ENCODE results near the gene SIGLEC14. TPM values are rescaled to one million over a fixed set of nuclear protein-coding genes. Genes with fewer than 3 reads are reported as not detected.
"Not testable (repeated sequence)": the region's sequence is repeated elsewhere in the genome, so short reads cannot be mapped to it uniquely, and the experiment has no call there.

Gene SIGLEC14, protein sequence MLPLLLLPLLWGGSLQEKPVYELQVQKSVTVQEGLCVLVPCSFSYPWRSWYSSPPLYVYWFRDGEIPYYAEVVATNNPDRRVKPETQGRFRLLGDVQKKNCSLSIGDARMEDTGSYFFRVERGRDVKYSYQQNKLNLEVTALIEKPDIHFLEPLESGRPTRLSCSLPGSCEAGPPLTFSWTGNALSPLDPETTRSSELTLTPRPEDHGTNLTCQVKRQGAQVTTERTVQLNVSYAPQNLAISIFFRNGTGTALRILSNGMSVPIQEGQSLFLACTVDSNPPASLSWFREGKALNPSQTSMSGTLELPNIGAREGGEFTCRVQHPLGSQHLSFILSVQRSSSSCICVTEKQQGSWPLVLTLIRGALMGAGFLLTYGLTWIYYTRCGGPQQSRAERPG
- total RNA-seq = 10 to 100 TPM in 1 of 4 donors, under 1 TPM in 1, not detected in 2; 0.95 to 12.4 TPM

DNA sequence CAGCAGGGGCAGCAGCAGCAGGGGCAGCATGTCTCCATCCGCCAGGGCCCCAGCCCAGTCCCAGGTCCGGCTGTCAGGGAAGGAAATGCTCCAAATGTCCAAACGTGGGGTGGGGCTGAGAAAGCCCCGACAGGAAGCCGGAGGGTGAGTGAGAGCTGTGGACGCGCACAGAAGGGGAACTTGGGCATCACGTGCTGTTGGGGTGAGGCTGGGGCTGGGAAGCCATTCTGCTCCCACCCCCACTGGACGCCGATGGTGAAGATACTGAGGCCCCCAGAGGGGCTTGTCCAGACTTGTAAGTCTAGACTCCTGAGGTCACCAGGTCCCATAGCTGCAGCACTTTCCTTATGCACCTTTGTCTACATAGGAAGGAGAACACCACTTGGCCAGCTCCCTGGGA is at the start of gene SIGLEC14:
SIGLEC14 (minus strand) TSS at position 96 of the 400 bp plus-strand sequence; CDS start at position 30, 66 bp downstream.
- Histone ChIP-seq H3K27ac (peak within 1 kb of the TSS in 2 of 4 donors; percentile 45 to 67), H3K4me3 (peak within 1 kb of the TSS in 2 of 4 donors; percentile 24 to 29)
- H3K4me1 ChIP-seq, H3K27me3 ChIP-seq, H3K36me3 ChIP-seq, DNase-seq, H3K9me3 ChIP-seq: not testable (repeated sequence)

DNA sequence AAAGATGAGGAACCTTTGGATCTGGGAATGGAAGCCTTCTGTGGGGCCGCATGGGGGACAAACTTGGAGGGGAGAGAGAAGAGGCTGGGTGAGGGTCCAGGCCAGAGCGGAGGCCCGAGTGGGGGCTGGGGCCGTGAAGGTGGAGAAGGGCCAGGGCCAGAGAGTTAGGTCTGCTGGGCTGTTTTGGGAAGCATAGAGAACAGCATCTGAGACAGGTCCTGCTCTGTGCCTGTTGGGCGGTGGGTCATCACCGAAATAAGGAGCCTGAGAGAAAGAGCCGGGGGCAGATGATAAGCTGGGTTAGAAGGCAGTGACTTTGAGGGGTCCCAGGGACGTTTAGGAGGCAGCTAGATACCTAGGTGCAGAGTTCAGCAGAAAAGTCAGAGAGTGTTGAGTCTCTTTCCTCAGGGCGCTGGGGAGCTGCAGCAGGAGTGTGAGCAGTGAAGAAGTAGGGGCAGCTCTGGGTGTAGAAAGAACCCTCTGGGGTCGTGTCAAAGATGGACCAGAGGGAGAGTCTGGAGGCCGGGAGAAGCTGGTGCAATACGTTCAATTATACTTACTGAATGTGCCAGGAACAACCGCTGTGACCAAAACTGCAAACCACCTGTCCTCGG is 49.2 kb upstream of the SIGLEC14 start:
- peak in 1 of 3 donors; percentile 18 for DNase-seq

DNA sequence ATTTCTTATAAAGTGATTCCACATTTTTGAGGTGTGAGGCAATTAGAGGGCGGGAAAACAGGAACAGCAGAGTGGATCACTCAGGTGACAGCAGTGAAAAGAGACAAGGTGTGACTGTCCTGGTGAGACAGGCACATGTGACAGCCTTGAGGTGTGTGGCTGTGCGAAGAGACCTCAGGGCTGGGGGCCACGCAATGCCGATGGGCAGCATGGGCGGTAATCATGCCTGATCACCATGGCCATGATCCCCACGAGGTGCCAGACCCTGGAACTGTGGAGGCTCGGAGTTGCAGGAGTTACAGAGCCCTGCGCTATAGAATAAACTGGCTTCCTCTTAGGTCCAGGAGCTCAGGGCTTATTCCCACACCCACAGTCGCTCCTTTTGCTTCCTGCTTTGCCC is 48.5 kb upstream of the SIGLEC14 start:
- H3K4me3 ChIP-seq = no peak overlapping the region
- H3K36me3 ChIP-seq = peaks cover 0 to 4% (median 0%) of the 10 kb centered on the region in 3 donors
- H3K27ac ChIP-seq = no peak overlapping the region
- no peak for TF ChIP-seq POLR2A (IDR thresholded peaks at IDR 0.05)
- TF ChIP-seq, protein P1, sequence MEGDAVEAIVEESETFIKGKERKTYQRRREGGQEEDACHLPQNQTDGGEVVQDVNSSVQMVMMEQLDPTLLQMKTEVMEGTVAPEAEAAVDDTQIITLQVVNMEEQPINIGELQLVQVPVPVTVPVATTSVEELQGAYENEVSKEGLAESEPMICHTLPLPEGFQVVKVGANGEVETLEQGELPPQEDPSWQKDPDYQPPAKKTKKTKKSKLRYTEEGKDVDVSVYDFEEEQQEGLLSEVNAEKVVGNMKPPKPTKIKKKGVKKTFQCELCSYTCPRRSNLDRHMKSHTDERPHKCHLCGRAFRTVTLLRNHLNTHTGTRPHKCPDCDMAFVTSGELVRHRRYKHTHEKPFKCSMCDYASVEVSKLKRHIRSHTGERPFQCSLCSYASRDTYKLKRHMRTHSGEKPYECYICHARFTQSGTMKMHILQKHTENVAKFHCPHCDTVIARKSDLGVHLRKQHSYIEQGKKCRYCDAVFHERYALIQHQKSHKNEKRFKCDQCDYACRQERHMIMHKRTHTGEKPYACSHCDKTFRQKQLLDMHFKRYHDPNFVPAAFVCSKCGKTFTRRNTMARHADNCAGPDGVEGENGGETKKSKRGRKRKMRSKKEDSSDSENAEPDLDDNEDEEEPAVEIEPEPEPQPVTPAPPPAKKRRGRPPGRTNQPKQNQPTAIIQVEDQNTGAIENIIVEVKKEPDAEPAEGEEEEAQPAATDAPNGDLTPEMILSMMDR (IDR thresholded peaks at IDR 0.05) = no peak
- DNase-seq = peak in 1 of 3 donors; percentile 24
- no peaks in the 10 kb centered on the region for H3K27me3 ChIP-seq
- peaks cover 0 to 13% (median 3%) of the 10 kb centered on the region in 4 donors for H3K4me1 ChIP-seq
- no peaks in the 10 kb centered on the region for H3K9me3 ChIP-seq

More for the DNA sequence above, 49.2 kb upstream of the SIGLEC14 start:
- H3K27me3 ChIP-seq = no peaks in the 10 kb centered on the region
- no peak overlapping the region for H3K4me3 ChIP-seq
- H3K4me1 ChIP-seq = peaks cover 0 to 13% (median 0%) of the 10 kb centered on the region in 4 donors
- H3K9me3 ChIP-seq = no peaks in the 10 kb centered on the region
- H3K27ac ChIP-seq = no peak overlapping the region
- peaks cover 0 to 4% (median 0%) of the 10 kb centered on the region in 3 donors for H3K36me3 ChIP-seq
- TF ChIP-seq, protein P1 (IDR thresholded peaks at IDR 0.05) = no peak
- TF ChIP-seq POLR2A (IDR thresholded peaks at IDR 0.05) = no peak

DNA sequence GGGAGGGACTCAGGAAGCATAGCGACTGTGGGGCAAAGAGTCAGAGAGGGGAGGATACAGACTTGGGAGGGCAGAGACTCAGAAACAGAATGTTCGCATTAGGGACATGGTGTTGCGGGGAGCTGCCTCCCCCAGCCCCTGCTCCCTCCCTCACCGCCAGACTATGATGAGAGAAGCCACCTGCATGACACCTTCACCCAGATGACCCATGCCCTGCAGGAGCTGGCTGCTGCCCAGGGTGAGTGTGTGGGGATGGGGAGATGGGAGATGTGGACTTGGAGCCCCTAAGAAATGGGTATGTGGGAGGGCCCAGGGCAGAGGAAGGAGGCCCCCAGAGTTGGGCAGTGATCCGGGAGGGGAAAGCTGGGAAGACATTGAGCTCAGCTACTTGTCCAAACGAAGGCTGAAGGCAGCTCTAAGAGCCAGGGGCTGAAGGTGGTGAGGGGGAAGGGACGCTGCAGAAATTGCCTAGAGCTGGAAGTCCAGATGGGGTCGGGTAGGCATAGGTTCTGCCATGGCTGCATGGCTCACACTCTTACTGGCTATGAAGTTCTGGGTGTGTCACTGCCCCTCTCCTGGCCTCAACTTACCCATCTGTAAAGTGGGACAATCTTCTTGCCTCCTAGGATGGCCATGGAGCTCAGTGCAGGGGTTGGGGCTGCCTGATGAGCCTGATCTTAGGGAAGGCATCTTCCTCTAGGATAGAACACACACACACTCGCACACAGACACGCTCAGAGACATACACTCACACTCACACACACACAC is 47.9 kb upstream of the SIGLEC14 start:
- H3K9me3 ChIP-seq = no peaks in the 10 kb centered on the region
- H3K4me1 ChIP-seq = peaks cover 0 to 13% (median 6%) of the 10 kb centered on the region in 4 donors
- DNase-seq = peak in 1 of 3 donors; percentile 14
- H3K4me3 ChIP-seq = no peak overlapping the region
- H3K27ac ChIP-seq = no peak overlapping the region
- peaks cover 0 to 4% (median 0%) of the 10 kb centered on the region in 3 donors for H3K36me3 ChIP-seq
- TF ChIP-seq, protein P1 (IDR thresholded peaks at IDR 0.05) = no peak
- no peak for TF ChIP-seq POLR2A (IDR thresholded peaks at IDR 0.05)
- H3K27me3 ChIP-seq = no peaks in the 10 kb centered on the region

DNA sequence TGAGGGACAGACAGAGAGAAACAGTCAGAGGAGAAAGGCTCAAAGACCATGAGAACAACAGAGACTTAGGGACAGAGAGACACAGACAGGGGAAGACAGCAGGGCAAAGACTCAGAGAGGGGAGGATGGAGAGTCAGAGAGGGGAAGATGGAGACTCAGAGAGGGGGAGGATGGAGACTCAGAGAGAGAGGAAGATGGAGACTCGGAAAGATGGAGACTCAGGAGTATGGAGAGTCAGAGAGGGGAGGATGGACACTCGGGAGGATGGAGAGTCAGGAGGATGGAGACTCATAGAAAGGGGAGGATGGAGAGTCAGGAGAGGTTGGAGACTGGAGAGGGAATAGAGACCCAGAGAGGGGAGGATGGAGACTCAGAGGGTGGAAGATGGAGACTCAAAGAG is 47.2 kb upstream of the SIGLEC14 start:
- no peak for DNase-seq
- no peak for TF ChIP-seq POLR2A (IDR thresholded peaks at IDR 0.05)
- TF ChIP-seq, protein P1 (IDR thresholded peaks at IDR 0.05) = no peak
- Histone ChIP-seq H3K27me3 (no peaks in the 10 kb centered on the region), H3K9me3 (no peaks in the 10 kb centered on the region), H3K4me3 (no peak overlapping the region), H3K27ac (no peak overlapping the region), H3K4me1 (peaks cover 0 to 16% (median 7%) of the 10 kb centered on the region in 4 donors), H3K36me3 (peaks cover 0 to 4% (median 0%) of the 10 kb centered on the region in 3 donors)
